Endometrial microvascular endothelial cells (primary cell): Measurements from ENCODE around the gene METTL1. TPM values are rescaled to one million over a fixed set of nuclear protein-coding genes. Genes with fewer than 3 reads are reported as not detected.
"Not testable (repeated sequence)": the region's sequence is repeated elsewhere in the genome, so short reads cannot be mapped to it uniquely, and the experiment has no call there.

Source experiments
- in situ Hi-C: cut with HindIII; loops from 2 replicates; pipeline ENCODE4 v1.10.0; 2017; ENCODE audit warnings: low sequenced_read_pairs, low pct_unique_long_range_greater_than_20kb; ENCODE audit errors: inconsistent ontology term
- total RNA-seq: library from RNA; depleted of rRNA; stranded (reverse); fragments of >200 nt; gene quantifications from one replicate; pipeline ENCODE4 v1.2.3, GENCODE V29; 2015; ENCODE audit errors: inconsistent ontology term

METTL1 gene
- total RNA-seq, 1 donor from 2014 or later, result 15.3 TPM

GRCh38 chr12:57802607-57803006 lies 30.7 kb upstream of the METTL1 start:
- in situ Hi-C loops, result no loop called here

- in situ Hi-C loops, result no loop called here
Measured at GRCh38 chr12:57800965-57801364, 29.1 kb upstream of the METTL1 start.

- in situ Hi-C loops, result no loop called here
Measured at GRCh38 chr12:57797933-57798332, 26.0 kb upstream of the METTL1 start.

GRCh38 chr12:57796996-57797395 lies 25.1 kb upstream of the METTL1 start:
- in situ Hi-C loops, result no loop called here

- in situ Hi-C loops, result no loop called here
Measured at GRCh38 chr12:57795354-57795753, 23.4 kb upstream of the METTL1 start.

- in situ Hi-C loops, result no loop called here
Measured at GRCh38 chr12:57793920-57794319, 22.0 kb upstream of the METTL1 start.

- in situ Hi-C loops, result no loop called here
Measured at GRCh38 chr12:57783861-57784260, 12.0 kb upstream of the METTL1 start.

- in situ Hi-C loops, result no loop called here
Measured at GRCh38 chr12:57783466-57783801, 11.5 kb upstream of the METTL1 start.

GRCh38 chr12:57782608-57783465 lies 10.9 kb upstream of the METTL1 start, which contains the start of gene TSFM:
TSS of gene TSFM (plus strand) at chr12:57782787. CDS start at chr12:57782802, 15 bp downstream.
- in situ Hi-C loops, result no loop called here

- in situ Hi-C loops, result no loop called here
Measured at GRCh38 chr12:57782243-57782607, 10.3 kb upstream of the METTL1 start.

- in situ Hi-C loops, result no loop called here
Measured at GRCh38 chr12:57781801-57782200, 9.9 kb upstream of the METTL1 start.

GRCh38 chr12:57781244-57781643 lies 9.3 kb upstream of the METTL1 start:
- in situ Hi-C loops, result no loop called here

- in situ Hi-C loops, result no loop called here
Measured at GRCh38 chr12:57780284-57780897, 8.5 kb upstream of the METTL1 start.

- in situ Hi-C loops, result no loop called here
Measured at GRCh38 chr12:57779736-57780135, 7.8 kb upstream of the METTL1 start.

- in situ Hi-C loops, result no loop called here
Measured at GRCh38 chr12:57777911-57778310, 6.0 kb upstream of the METTL1 start.

- in situ Hi-C loops, result no loop called here
Measured at GRCh38 chr12:57777367-57777766, 5.5 kb upstream of the METTL1 start.

- in situ Hi-C loops, result no loop called here
Measured at GRCh38 chr12:57776247-57776587, 4.3 kb upstream of the METTL1 start.

- in situ Hi-C loops, result no loop called here
Measured at GRCh38 chr12:57775563-57776246, 3.8 kb upstream of the METTL1 start.

- in situ Hi-C loops, result no loop called here
Measured at GRCh38 chr12:57775044-57775443, 3.1 kb upstream of the METTL1 start.

GRCh38 chr12:57774634-57775033 lies 2.7 kb upstream of the METTL1 start:
- in situ Hi-C loops, result not testable (repeated sequence)
